NCI-H226 (cell line): ENCODE data around the gene URB2.
"Not testable (repeated sequence)": the region's sequence is repeated elsewhere in the genome, so short reads cannot be mapped to it uniquely, and the experiment has no call there.

Source experiments
- DNase-seq: peaks from one replicate; pipeline ENCODE4 v3.0.0-alpha.2; 2015

The URB2 gene

GRCh38 chr1:229696385-229696784, 70.3 kb downstream of the URB2 start:
- DNase-seq: no peak

GRCh38 chr1:229699613-229700267, 73.7 kb downstream of the URB2 start:
- no peak for DNase-seq

- DNase-seq: no peak
Observed at GRCh38 chr1:229704157-229704556, 78.1 kb downstream of the URB2 start.

GRCh38 chr1:229705152-229705551, 79.1 kb downstream of the URB2 start:
- DNase-seq: not testable (repeated sequence)

- DNase-seq: not testable (repeated sequence)
Observed at GRCh38 chr1:229707127-229707526, 81.1 kb downstream of the URB2 start.

- DNase-seq: no peak
Observed at GRCh38 chr1:229709500-229710013, 83.5 kb downstream of the URB2 start.
